HepG2 (cell line): ENCODE measurements around the gene RERE. TPM values are rescaled to one million over a fixed set of nuclear protein-coding genes. Genes with fewer than 3 reads are reported as not detected.

Experiments
- ATAC-seq: fragments of 200-7000 bp; cut with Tn5 transposase; 3 replicates; pipeline ENCODE4 v1.9.1; 2020; ENCODE audit warnings: mild to moderate bottlenecking, moderate library complexity
- BruUV-seq: library from RNA; stranded (reverse); fragments of 400-500 nt; replicated peaks from 2 replicates; lab custom pipeline; 2021; lab: Mats Ljungman, UMichigan
- CTCF ChIA-PET: fragments of 300-600 bp; formaldehyde crosslinking; extraction: SDS; loops from one replicate; lab custom pipeline; 2021; ENCODE audit warnings: low total read pairs, inconsistent platforms, low intra/inter-chr PET ratio; lab: Yijun Ruan, JAX
- POLR2A ChIA-PET: fragments of 350-600 bp; sonication (Branson Sonifier 250); formaldehyde crosslinking; loops from one replicate; lab custom pipeline; 2020; ENCODE audit warnings: antibody characterized with exemption, inconsistent platforms; lab: Yijun Ruan, JAX
- DNase-seq: peaks from one replicate; pipeline ENCODE4 v3.0.0-alpha.2; 2015; ENCODE audit warnings: low spot score
- FAIRE-seq: peaks from 3 replicates; lab custom pipeline; 2011; peaks lifted over from hg19 to GRCh38; lab: Jason Lieb, UNC
- H2AFZ ChIP-seq: one replicate; pipeline ENCODE4 v1.6.1; 2011; ENCODE audit warnings: low read length, inconsistent platforms
- H3K27ac ChIP-seq: fragments of 300-600 bp; 3 replicates; pipeline ENCODE4 v1.8.0; 2011; ENCODE audit warnings: mixed run types, mild to moderate bottlenecking, mixed read lengths, low read length, inconsistent platforms; ENCODE audit not compliant: insufficient read depth; ENCODE audit errors: extremely low read length
- H3K27me3 ChIP-seq, 2 experiments: fragments of 200-600 bp in 1 of 2; 2 replicates in 1 of 2; 3 replicates in 1 of 2; pipeline versions ENCODE4 v1.6.0 to v1.8.0; 2011; ENCODE audit warnings: low read length in 2 of 2, mild to moderate bottlenecking in 2 of 2, moderate library complexity in 2 of 2, inconsistent platforms in 1 of 2; ENCODE audit not compliant: insufficient read depth in 2 of 2, control insufficient read depth in 1 of 2
- H3K36me3 ChIP-seq, 2 experiments: fragments of 200-600 bp in 1 of 2; replicated peaks in 1 of 2; 2 replicates in 1 of 2; 3 replicates in 1 of 2; pipeline versions ENCODE4 v1.5.1 to v1.8.0; 2011; ENCODE audit warnings: low read length in 2 of 2, inconsistent platforms in 1 of 2; ENCODE audit not compliant: insufficient read depth in 2 of 2, control insufficient read depth in 1 of 2
- H3K4me1 ChIP-seq: 2 replicates; pipeline ENCODE4 v1.5.1; 2012; ENCODE audit warnings: low read length, inconsistent platforms; ENCODE audit not compliant: insufficient read depth
- H3K4me2 ChIP-seq: 2 replicates; pipeline ENCODE4 v1.6.0; 2011; ENCODE audit warnings: low read depth, low read length, inconsistent platforms
- H3K4me3 ChIP-seq, 3 experiments: fragments of 200-600 bp in 1 of 3; sonication (generic), shearing (Covaris generic) in 1 of 3; replicated peaks in 1 of 3; 2 replicates each; pipeline ENCODE4 v1.5.1; 2011 to 2016; ENCODE audit warnings: low read length in 3 of 3, inconsistent platforms in 2 of 3, low read depth in 2 of 3, mild to moderate bottlenecking in 2 of 3, control low read depth in 1 of 3, mixed read lengths in 1 of 3; ENCODE audit not compliant: insufficient read depth in 1 of 3
- H3K79me2 ChIP-seq: one replicate; pipeline ENCODE4 v1.6.1; 2011; ENCODE audit warnings: low read length, inconsistent platforms; ENCODE audit not compliant: insufficient read depth
- H3K9ac ChIP-seq: 2 replicates; pipeline ENCODE4 v1.6.0; 2011; ENCODE audit warnings: mild to moderate bottlenecking, low read depth, low read length, inconsistent platforms; ENCODE audit not compliant: insufficient read depth
- H3K9me3 ChIP-seq: 2 replicates; pipeline ENCODE4 v1.5.1; 2012; ENCODE audit warnings: mild to moderate bottlenecking, low read length
- H4K20me1 ChIP-seq: 2 replicates; pipeline ENCODE4 v1.6.0; 2011; ENCODE audit warnings: inconsistent platforms, mild to moderate bottlenecking, low read length, moderate library complexity; ENCODE audit not compliant: insufficient read depth
- FOXA3 ChIP-seq: IDR thresholded peaks from 2 replicates; pipeline ENCODE4 v1.6.1; 2016; ENCODE audit warnings: missing genetic modification reagents, missing compliant biosample characterization
- HIC2 ChIP-seq: sonication (generic); formaldehyde crosslinking; IDR thresholded peaks from 2 replicates; pipeline ENCODE4 v1.9.0; 2022; ENCODE audit warnings: low read depth, missing genetic modification reagents
- KMT2B ChIP-seq: IDR thresholded peaks from 2 replicates; pipeline ENCODE4 v1.6.1; 2016; ENCODE audit warnings: missing genetic modification reagents, missing compliant biosample characterization
- MTF1 ChIP-seq: sonication (generic); formaldehyde crosslinking; IDR thresholded peaks from 2 replicates; pipeline ENCODE4 v1.5.0; 2020; ENCODE audit warnings: missing genetic modification reagents
- NRL ChIP-seq: sonication (generic); formaldehyde crosslinking; IDR thresholded peaks from 2 replicates; pipeline ENCODE4 v1.5.0; 2020; ENCODE audit warnings: missing genetic modification reagents, mild to moderate bottlenecking, moderate library complexity, borderline replicate concordance
- RARA ChIP-seq: IDR thresholded peaks from 2 replicates; pipeline ENCODE4 v1.6.1; 2016; ENCODE audit warnings: missing genetic modification reagents, missing compliant biosample characterization
- ZIK1 ChIP-seq: sonication (generic); formaldehyde crosslinking; IDR thresholded peaks from 2 replicates; pipeline ENCODE4 v1.5.0; 2020; ENCODE audit warnings: mild to moderate bottlenecking, low read depth, missing genetic modification reagents, borderline replicate concordance
- ZNF12 ChIP-seq: sonication (generic); formaldehyde crosslinking; IDR thresholded peaks from 2 replicates; pipeline ENCODE4 v1.5.0; 2020; ENCODE audit warnings: missing genetic modification reagents
- ZNF205 ChIP-seq: IDR thresholded peaks from 2 replicates; pipeline ENCODE4 v1.6.1; 2018; ENCODE audit warnings: missing biosample characterization, missing genetic modification reagents
- ZNF33B ChIP-seq: sonication (generic); formaldehyde crosslinking; IDR thresholded peaks from 2 replicates; pipeline ENCODE4 v1.5.1; 2020; ENCODE audit warnings: mild to moderate bottlenecking, missing genetic modification reagents
- ZNF414 ChIP-seq: sonication (generic); formaldehyde crosslinking; IDR thresholded peaks from 2 replicates; pipeline ENCODE4 v1.5.0; 2020; ENCODE audit warnings: missing genetic modification reagents
- ZNF768 ChIP-seq: sonication (generic); formaldehyde crosslinking; IDR thresholded peaks from 2 replicates; pipeline ENCODE4 v1.4.0; 2020; ENCODE audit warnings: missing genetic modification reagents
- ZSCAN5A ChIP-seq: sonication (generic); formaldehyde crosslinking; IDR thresholded peaks from 2 replicates; pipeline ENCODE4 v1.8.0; 2022; ENCODE audit warnings: mild to moderate bottlenecking, missing genetic modification reagents, borderline replicate concordance
- WGBS: methylation state at CpG from one replicate; pipeline ENCODE4 v1.1.6; 2017; ENCODE audit warnings: low lambda C conversion rate; 5-methylcytosine and 5-hydroxymethylcytosine counted together
- in situ Hi-C: cut with HindIII; loops from 2 replicates; pipeline ENCODE4 v1.10.0; 2017; ENCODE audit warnings: low pct_unique_long_range_greater_than_20kb; ENCODE audit not compliant: extremely low pct_ligation_motif_present
- intact Hi-C: fragments of 100-400 bp; cut with micrococcal nuclease; formaldehyde crosslinking; loops from one replicate; pipeline ENCODE4 v1.10.0; 2022; ENCODE audit not compliant: unreplicated experiment
- polyA plus RNA-seq, 8 experiments: library from polyadenylated mRNA; depleted of rRNA in 3 of 8; stranded (reverse) in 7 of 8; unstranded in 1 of 8; fragments of >200 nt; fragmentation: Illumina TruSeq in 4 of 8; extraction: Trizol in 4 of 8; gene quantifications; 2 replicates each; pipeline versions ENCODE4 v1.2.1 to v1.2.3, GENCODE V29; 2011 to 2016; ENCODE audit warnings: low read depth in 4 of 8, missing spikeins in 1 of 8, mixed read lengths in 1 of 8; ENCODE audit not compliant: insufficient read depth in 1 of 8
- total RNA-seq, 5 experiments: library from RNA; depleted of rRNA; stranded (reverse); fragments of >200 nt; fragmentation: Illumina TruSeq; extraction: Trizol; gene quantifications; 2 replicates each; pipeline ENCODE4 v1.2.3, GENCODE V29; 2016; ENCODE audit warnings: low read depth in 1 of 5

The RERE gene
- total and polyA plus RNA-seq, 2 of the 13 experiments (the other 11 are each of a cell fraction or from before 2014, with no cell fraction given): 18.3 to 21.9 TPM

- TF ChIP-seq ZNF768 (CRISPR knock-in tag) (peak; percentile 94), ZSCAN5A (CRISPR knock-in tag) (no peak), ZIK1 (CRISPR knock-in tag) (no peak), MTF1 (CRISPR knock-in tag) (no peak), NRL (CRISPR knock-in tag) (no peak), KMT2B (CRISPR knock-in tag) (no peak)
Observed at GRCh38 chr1:8845104-8846097, 28.0 kb upstream of the RERE start (continued).

- intact Hi-C loops (loop anchor here (5.0 kb wide), 1 partner anchor 282 kb away; no protein-coding TSS in a partner anchor), in situ Hi-C loops (loop anchor here (25.0 kb wide), 1 partner anchor 282 kb away; no protein-coding TSS in a partner anchor)
- Histone ChIP-seq H2AFZ (no peak overlapping the region), H3K4me3 (peak overlapping the region in 1 of 3 experiments; percentile 42; a peak in 1 of 6 replicates), H3K79me2 (no peaks in the 10 kb centered on the region), H3K27ac (no peak overlapping the region), H3K4me1 (peaks cover 63% of the 10 kb centered on the region), H3K9me3 (no peaks in the 10 kb centered on the region), H3K36me3 (no peaks in the 10 kb centered on the region), H3K9ac (peak overlapping the region; percentile 31; the same call in 1 of the 2 replicates), H3K27me3 (0 out of 5 replicates have a peak, but pooled peaks cover 0 to 3% of the 10 kb centered on the region in 2 experiments), H4K20me1 (no peaks in the 10 kb centered on the region), H3K4me2 (peak overlapping the region; percentile 66)
- CTCF ChIA-PET: no interaction called here
- POLR2A ChIA-PET: interaction anchor here (0.8 kb wide), 1 partner anchor 24 kb away, joined by 3 read pairs; no protein-coding TSS in a partner anchor
- ATAC-seq (0 out of 3 replicates have a peak, but pooled peaks have one; percentile 7), DNase-seq (no peak), FAIRE-seq (no peak)
- no TSS peak for BruUV-seq
- WGBS: 41% methylated on average over 6 of the region's 7 CpGs
- TF ChIP-seq ZNF33B (no peak), FOXA3 (CRISPR knock-in tag) (peak; percentile 19; the same call in 1 of the 2 replicates), ZNF12 (0 out of 2 replicates have a peak, but pooled peaks have one; percentile 37), ZNF205 (CRISPR knock-in tag) (0 out of 2 replicates have a peak, but pooled peaks have one; percentile 50), RARA (CRISPR knock-in tag) (peak; percentile 51), HIC2 (CRISPR knock-in tag) (peak; percentile 78), ZNF414 (no peak)
Observed at GRCh38 chr1:8844501-8845006, 27.1 kb upstream of the RERE start.
